Measurements from ENCODE around the gene E2F2. TPM values are rescaled to one million over a fixed set of nuclear protein-coding genes. Genes with fewer than 3 reads are reported as not detected.

The E2F2 gene
- total RNA-seq, 1 donor from 2014 or later, result 0.16 TPM

DNA sequence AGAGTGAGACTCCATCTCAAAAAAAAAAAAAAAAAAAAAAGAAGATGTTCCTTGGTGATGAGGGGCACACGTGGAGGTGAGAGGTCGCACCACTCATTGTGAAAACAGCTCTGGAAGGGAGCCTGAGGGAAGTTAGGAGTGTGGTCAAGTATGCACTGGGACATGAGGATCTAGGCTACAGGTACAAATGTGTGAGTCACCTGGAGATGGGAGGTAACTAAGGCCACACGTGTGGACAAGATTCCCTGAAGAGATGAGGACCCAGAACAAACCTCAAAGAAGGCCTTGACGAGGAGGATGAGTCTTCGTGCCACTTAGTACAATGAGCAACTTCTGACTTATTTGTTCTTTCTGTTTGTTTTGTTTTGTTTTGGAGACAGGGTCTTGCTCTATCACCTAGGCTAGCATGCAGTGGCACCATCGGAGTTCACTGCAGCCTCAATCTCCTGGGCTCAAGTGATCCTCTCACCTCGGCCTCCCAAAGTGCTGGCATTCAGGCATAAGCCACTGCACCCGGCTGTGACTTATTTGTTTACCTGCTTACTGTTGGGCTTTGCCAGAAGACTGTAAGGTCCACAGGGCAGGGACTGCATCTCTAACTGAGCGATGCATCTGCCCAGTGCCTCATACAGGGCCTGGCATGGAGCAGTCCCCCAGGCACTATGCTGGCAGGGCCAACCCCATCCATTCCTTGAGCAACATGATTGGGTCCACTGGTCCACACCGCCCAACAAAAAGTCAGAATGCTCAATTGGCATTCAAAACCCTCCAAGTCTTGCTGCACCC is 53.5 kb downstream of the E2F2 start:
- H3K27me3 ChIP-seq (ENCODE audit: low read depth), result no peaks in the 10 kb centered on the region
- H3K4me1 ChIP-seq, result peaks cover 85% of the 10 kb centered on the region
- no peak overlapping the region for H3K4me3 ChIP-seq
- H3K27ac ChIP-seq (replicated peaks), result peak overlapping the region; percentile 97
- H3K36me3 ChIP-seq, result no peaks in the 10 kb centered on the region
- TF ChIP-seq, protein P1, sequence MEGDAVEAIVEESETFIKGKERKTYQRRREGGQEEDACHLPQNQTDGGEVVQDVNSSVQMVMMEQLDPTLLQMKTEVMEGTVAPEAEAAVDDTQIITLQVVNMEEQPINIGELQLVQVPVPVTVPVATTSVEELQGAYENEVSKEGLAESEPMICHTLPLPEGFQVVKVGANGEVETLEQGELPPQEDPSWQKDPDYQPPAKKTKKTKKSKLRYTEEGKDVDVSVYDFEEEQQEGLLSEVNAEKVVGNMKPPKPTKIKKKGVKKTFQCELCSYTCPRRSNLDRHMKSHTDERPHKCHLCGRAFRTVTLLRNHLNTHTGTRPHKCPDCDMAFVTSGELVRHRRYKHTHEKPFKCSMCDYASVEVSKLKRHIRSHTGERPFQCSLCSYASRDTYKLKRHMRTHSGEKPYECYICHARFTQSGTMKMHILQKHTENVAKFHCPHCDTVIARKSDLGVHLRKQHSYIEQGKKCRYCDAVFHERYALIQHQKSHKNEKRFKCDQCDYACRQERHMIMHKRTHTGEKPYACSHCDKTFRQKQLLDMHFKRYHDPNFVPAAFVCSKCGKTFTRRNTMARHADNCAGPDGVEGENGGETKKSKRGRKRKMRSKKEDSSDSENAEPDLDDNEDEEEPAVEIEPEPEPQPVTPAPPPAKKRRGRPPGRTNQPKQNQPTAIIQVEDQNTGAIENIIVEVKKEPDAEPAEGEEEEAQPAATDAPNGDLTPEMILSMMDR (IDR thresholded peaks at IDR 0.05; ENCODE audit: borderline replicate concordance), result no peak
- DNase-seq, result no peak
- intact Hi-C loops (cut with micrococcal nuclease), result no loop called here
- H3K9me3 ChIP-seq (replicated peaks), result no peaks in the 10 kb centered on the region

DNA sequence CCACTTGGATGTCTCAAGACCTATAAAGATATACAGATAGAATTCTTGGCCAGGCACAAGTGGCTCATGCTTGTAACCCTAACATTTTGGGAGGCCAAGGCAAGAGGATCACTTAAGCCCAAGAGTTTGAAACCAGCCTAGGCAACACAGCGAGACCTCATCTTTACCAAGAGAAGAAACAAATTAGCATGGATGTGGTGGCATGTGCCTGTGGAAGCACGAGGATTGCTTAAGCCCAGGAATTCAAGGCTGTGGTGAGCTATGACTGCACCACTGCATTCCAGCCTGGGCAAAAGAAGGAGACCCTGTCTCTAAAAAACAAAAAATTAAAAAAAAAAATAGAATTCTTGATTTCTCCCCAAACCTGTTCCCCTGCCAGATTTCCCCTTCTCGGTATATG is 55.4 kb downstream of the E2F2 start:
- H3K4me3 ChIP-seq, result no peak overlapping the region
- no peak for DNase-seq
- peaks cover 79% of the 10 kb centered on the region for H3K4me1 ChIP-seq
- H3K27me3 ChIP-seq (ENCODE audit: low read depth), result no peaks in the 10 kb centered on the region
- H3K36me3 ChIP-seq, result no peaks in the 10 kb centered on the region
- intact Hi-C loops (cut with micrococcal nuclease), result no loop called here
- peak overlapping the region; percentile 53 for H3K27ac ChIP-seq (replicated peaks)
- H3K9me3 ChIP-seq (replicated peaks), result no peaks in the 10 kb centered on the region
- TF ChIP-seq, protein P1 (IDR thresholded peaks at IDR 0.05; ENCODE audit: borderline replicate concordance), result no peak

DNA sequence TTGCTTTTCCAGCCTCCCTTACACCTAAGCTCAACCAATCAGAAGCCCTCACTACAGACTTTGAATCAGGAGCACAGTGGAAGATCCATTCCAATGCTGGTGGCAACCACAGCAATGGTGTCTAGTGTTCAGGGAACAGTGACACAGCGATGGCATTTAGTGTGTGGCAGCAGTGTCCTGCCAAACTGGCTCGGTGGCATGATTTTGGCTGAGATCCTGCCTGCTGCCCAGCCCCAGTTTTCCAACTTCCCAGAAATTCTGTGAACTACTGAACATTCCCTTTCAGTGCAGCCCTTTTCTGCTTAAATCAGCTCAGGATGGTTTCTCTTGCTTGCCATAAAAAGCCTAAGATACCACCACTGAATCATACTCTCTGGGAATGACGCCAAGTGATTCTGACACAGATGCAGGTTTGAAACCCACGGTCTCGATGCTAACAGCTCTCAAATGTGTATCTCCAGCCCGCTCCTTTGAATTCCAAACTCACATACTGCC is 55.9 kb downstream of the E2F2 start:
- intact Hi-C loops (cut with micrococcal nuclease), result no loop called here
- Histone ChIP-seq H3K36me3 (no peaks in the 10 kb centered on the region), H3K4me3 (no peak overlapping the region), H3K9me3 (replicated peaks) (no peaks in the 10 kb centered on the region), H3K27me3 (ENCODE audit: low read depth) (no peaks in the 10 kb centered on the region), H3K27ac (replicated peaks) (peak overlapping the region; percentile 53), H3K4me1 (peaks cover 79% of the 10 kb centered on the region)
- TF ChIP-seq, protein P1 (IDR thresholded peaks at IDR 0.05; ENCODE audit: borderline replicate concordance), result no peak
- DNase-seq, result no peak

DNA sequence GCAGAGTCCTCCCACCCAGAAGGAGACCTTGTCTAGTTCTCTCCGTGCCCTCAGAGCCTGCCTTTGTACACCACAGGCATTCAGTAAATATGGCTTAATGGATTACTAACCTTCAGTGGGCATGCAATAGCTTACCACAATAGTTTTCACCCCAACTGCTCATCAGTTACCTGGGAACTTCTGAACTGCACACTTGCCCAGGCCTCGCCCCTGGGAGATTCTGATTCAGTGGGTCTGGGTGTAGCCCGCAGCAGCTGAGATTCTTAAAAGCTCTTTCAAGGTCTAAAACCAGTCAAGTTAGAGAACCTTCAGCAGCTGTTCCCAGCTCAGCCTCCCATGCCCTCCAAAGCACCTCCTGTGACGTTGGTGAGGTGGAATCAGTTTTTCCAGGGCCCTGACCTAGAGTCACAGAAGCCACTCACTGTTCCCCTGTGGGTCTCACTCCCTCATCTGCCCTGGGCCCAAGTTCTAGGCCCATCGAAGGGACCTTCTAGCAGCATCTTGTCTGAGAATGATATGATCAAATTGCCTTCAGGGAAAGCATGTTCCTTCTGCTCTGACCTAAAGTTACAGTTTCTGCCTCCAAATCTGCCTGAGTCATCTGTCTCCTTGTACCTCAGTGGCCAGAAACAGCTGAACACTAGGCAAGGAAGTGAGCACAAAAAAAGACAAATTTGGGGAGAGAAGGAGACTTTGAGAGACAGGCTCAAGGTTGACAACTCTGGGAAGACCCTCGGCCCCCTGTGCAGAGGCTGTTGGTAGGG is 57.8 kb downstream of the E2F2 start:
- H3K9me3 ChIP-seq (replicated peaks), result no peaks in the 10 kb centered on the region
- peaks cover 79% of the 10 kb centered on the region for H3K4me1 ChIP-seq
- H3K27ac ChIP-seq (replicated peaks), result peak overlapping the region; percentile 38
- no peaks in the 10 kb centered on the region for H3K36me3 ChIP-seq
- H3K4me3 ChIP-seq, result no peak overlapping the region
- H3K27me3 ChIP-seq (ENCODE audit: low read depth), result no peaks in the 10 kb centered on the region
- TF ChIP-seq, protein P1 (IDR thresholded peaks at IDR 0.05; ENCODE audit: borderline replicate concordance), result no peak
- no peak for DNase-seq
- intact Hi-C loops (cut with micrococcal nuclease), result no loop called here

DNA sequence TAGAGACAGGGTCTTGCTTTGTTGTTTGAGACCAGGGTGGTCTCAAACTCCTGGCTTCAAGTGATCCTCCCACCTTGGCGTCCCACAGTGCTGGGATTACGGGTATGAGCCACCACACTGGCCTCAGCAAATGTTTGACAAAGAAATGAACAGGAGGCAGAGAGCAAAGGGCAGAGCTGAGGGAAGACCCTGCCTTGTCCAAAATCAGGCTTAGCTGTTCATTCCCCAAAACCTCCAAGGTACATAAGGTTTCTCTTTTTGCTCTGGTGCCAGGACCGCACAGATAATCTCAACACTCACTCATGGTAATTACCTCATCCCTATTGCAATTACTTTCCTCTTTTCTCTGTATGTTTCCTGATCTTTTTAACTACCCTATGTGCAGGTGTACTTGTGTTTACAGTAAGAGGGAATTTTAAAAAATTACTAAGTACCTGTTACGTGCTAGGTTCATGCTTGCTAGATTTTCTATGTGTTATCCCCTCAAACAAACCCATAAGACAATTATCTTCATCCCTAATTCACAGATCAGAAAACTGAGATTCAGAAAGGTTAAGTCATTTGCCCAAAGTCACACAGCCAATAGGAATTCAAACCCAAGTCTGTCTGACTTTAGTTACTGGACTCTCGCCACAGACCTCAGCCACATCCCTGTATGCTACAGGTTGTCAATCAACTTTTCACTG is 58.5 kb downstream of the E2F2 start:
- Histone ChIP-seq H3K36me3 (no peaks in the 10 kb centered on the region), H3K27ac (replicated peaks) (peak overlapping the region; percentile 38), H3K27me3 (ENCODE audit: low read depth) (no peaks in the 10 kb centered on the region), H3K9me3 (replicated peaks) (no peaks in the 10 kb centered on the region), H3K4me1 (peaks cover 77% of the 10 kb centered on the region), H3K4me3 (no peak overlapping the region)
- no peak for DNase-seq
- TF ChIP-seq, protein P1 (IDR thresholded peaks at IDR 0.05; ENCODE audit: borderline replicate concordance), result no peak
- intact Hi-C loops (cut with micrococcal nuclease), result no loop called here

Data from left ventricle myocardium inferior (tissue), 1 donor.